Kidney epithelial cell (primary cell): ENCODE measurements around the gene HSCB. TPM values are rescaled to one million over a fixed set of nuclear protein-coding genes. Genes with fewer than 3 reads are reported as not detected.
A peak's percentile ranks its signal among the peaks of the same experiment; 100 is the strongest.
"Not testable (repeated sequence)": the region's sequence is repeated elsewhere in the genome, so short reads cannot be mapped to it uniquely, and the experiment has no call there.

Experiments used
- DNase-seq: peaks from one replicate; pipeline ENCODE4 v3.0.0-alpha.2; 2010; ENCODE audit warnings: low read depth
- H3K27me3 ChIP-seq: 2 replicates; pipeline ENCODE4 v1.6.0; 2011; ENCODE audit warnings: low read length; ENCODE audit not compliant: control insufficient read depth, insufficient read depth
- H3K36me3 ChIP-seq: 2 replicates; pipeline ENCODE4 v1.5.1; 2011; ENCODE audit warnings: low read length; ENCODE audit not compliant: control insufficient read depth, insufficient read depth
- H3K4me3 ChIP-seq: 2 replicates; pipeline ENCODE4 v1.5.1; 2011; ENCODE audit warnings: low read depth, mild to moderate bottlenecking, control low read depth, low read length
- total RNA-seq: library from RNA; depleted of rRNA; stranded (reverse); fragments of >200 nt; gene quantifications from 2 replicates; pipeline ENCODE4 v1.2.3, GENCODE V29; 2015
- TF ChIP-seq, protein P1 (sequence below): IDR thresholded peaks from 2 replicates; pipeline ENCODE4 v1.5.1; 2011; ENCODE audit warnings: mild to moderate bottlenecking, moderate library complexity, low read length, control low read depth, inconsistent platforms; ENCODE audit not compliant: insufficient read depth, poor library complexity, severe bottlenecking

The HSCB gene, protein sequence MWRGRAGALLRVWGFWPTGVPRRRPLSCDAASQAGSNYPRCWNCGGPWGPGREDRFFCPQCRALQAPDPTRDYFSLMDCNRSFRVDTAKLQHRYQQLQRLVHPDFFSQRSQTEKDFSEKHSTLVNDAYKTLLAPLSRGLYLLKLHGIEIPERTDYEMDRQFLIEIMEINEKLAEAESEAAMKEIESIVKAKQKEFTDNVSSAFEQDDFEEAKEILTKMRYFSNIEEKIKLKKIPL
- total RNA-seq: 23.0 and 34.2 TPM in 2 replicates

DNA sequence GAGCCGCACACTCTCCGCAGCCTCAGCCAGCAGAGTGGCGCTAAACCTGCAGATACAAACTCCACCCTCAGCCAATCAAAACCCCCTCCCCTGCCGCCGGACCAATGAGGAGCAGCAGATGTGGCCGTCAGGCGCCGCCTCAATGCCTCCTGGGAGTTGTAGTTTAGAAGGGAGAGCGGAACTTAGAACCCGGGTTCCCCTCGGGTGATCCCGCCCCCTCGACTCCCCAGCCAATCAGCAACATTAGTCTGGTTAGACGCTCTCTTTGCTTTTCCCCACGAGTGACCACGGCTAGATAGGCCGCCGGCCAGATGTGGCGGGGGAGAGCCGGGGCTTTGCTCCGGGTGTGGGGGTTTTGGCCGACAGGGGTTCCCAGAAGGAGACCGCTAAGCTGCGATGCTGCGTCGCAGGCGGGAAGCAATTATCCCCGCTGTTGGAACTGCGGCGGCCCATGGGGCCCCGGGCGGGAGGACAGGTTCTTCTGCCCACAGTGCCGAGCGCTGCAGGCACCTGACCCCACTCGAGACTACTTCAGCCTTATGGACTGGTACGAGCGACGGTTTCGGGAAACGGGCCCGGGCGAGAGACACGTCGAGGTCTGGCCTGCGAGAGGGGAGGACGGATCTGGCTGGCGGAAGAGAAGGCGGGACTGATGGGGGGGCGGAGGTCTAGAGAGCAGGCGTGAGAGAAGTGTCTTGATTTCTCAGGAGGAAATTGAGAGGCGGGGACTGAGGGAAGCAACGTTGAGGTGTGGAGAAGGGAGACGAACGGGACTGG is at the start of gene HSCB, which contains the start of gene CHEK2:
HSCB (plus strand) TSS at position 255 of the 777 bp plus-strand sequence; CDS start at position 312, 57 bp downstream.
CHEK2 (minus strand) TSS at position 36 of the 777 bp plus-strand sequence. CDS start 7,099 bp downstream, outside the sequence.
- DNase-seq: peak; percentile 95
- no peaks in the 10 kb centered on the region for H3K36me3 ChIP-seq
- no peaks in the 10 kb centered on the region for H3K27me3 ChIP-seq
- TF ChIP-seq, protein P1, sequence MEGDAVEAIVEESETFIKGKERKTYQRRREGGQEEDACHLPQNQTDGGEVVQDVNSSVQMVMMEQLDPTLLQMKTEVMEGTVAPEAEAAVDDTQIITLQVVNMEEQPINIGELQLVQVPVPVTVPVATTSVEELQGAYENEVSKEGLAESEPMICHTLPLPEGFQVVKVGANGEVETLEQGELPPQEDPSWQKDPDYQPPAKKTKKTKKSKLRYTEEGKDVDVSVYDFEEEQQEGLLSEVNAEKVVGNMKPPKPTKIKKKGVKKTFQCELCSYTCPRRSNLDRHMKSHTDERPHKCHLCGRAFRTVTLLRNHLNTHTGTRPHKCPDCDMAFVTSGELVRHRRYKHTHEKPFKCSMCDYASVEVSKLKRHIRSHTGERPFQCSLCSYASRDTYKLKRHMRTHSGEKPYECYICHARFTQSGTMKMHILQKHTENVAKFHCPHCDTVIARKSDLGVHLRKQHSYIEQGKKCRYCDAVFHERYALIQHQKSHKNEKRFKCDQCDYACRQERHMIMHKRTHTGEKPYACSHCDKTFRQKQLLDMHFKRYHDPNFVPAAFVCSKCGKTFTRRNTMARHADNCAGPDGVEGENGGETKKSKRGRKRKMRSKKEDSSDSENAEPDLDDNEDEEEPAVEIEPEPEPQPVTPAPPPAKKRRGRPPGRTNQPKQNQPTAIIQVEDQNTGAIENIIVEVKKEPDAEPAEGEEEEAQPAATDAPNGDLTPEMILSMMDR: no peak
- peak within 1 kb of the TSS; percentile 82 for H3K4me3 ChIP-seq

DNA sequence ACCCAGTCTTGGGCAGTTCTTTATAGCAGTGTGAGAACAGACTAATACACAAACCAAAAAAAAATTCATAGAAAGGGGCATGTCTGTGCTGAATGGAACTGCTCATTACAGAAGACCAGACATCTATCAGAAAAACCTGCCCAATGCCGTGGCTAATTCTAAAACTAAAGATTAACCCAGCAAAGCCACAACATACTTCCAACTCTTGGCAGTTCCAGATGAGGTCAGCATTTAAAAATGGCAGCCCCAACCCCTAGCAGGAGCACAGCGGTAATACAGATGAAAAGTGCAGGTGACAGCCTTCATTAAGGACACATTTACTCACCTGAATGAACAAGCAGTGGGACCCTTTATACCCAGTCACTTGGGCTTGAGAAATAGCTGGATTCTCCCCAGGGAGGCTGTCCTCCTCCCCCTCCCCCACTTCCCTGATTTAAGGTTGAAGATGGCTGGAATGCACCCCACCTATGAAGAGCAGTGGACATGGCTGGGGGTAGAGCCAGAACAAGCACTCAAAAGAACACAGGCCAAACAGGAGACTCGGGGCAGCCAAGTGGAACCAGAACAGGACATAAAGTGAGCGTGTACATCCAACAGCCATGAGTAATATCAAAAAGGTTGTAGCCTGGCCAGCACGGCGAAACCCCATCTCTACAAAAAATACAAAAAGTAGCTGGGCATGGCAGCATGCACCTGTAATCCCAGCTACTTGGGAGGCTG is 48.6 kb upstream of the HSCB start:
- H3K36me3 ChIP-seq, H3K4me3 ChIP-seq, DNase-seq, H3K27me3 ChIP-seq: not testable (repeated sequence)

DNA sequence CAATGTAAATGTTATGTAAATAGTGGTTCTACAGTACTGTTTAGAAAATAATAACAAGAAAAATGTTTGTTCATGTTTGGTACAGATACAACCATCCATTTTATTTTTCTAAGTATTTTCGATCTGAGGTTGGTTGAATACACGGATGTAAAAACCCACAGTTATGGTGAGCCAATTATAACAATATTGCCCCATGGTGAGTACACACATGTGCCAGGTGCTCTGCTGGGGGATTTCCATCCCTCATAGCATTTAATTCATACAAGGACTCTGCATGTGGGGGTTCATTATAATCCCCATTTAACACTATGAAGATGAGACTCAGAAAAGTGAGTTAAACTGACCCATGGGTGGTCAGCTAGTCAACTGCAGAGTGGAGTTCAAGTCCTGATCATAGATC is 38.9 kb upstream of the HSCB start:
- no peak for DNase-seq
- no peak overlapping the region for H3K4me3 ChIP-seq
- H3K27me3 ChIP-seq: no peaks in the 10 kb centered on the region
- TF ChIP-seq, protein P1: no peak
- H3K36me3 ChIP-seq: no peaks in the 10 kb centered on the region

DNA sequence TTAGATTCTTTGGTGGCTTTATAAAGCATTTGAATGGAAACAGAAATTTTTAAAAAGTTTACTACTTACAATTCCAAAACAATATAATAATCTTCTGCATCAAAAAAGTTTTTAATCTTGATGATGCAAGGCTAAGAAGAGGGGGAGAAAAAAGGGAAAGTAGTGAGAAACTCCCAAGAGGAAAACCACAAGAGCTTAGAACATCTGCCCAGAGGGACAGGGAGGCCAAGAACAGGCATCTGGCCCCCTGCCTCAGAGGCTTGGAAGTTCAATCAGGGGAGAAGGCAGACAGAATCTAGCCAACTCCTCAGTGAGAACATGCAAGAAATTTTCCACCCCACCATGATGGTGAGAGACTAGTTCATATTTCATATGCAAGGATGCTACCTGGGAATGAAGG is 38.4 kb upstream of the HSCB start:
- TF ChIP-seq, protein P1: no peak

DNA sequence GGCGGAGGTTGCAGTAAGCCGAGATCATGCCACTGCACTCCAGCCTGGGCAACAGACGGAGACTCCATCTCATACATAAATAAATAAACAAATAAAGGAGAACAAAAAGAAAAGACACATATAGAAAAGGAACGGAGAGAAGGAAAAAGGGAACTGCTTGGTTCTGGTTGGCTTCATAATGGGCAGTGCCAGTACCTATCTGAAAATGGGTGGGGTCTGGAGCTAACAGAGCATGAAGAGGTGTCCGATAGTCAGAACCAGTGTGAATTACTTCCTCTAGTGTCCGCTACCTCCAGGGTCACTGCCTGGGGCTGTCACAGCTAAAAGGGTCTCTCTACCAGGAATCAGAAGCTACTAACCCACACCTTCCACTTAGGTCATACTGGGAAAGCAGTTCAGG is 35.0 kb upstream of the HSCB start:
- no peaks in the 10 kb centered on the region for H3K27me3 ChIP-seq
- no peaks in the 10 kb centered on the region for H3K36me3 ChIP-seq

More for the DNA sequence above, 38.4 kb upstream of the HSCB start:
- Histone ChIP-seq H3K4me3 (no peak overlapping the region), H3K36me3 (no peaks in the 10 kb centered on the region), H3K27me3 (no peaks in the 10 kb centered on the region)
- no peak for DNase-seq

More for the DNA sequence above, 35.0 kb upstream of the HSCB start:
- H3K4me3 ChIP-seq: no peak overlapping the region
- no peak for DNase-seq
- TF ChIP-seq, protein P1: no peak
